Activated naive CD4-positive, alpha-beta T cell treated with Interleukin-2 at 50 U/mL for 16 hours (primary cell): ENCODE data around the gene CIC.

Experiments used
- DNase-seq: peaks from one replicate; pipeline ENCODE4 v3.0.0-alpha.2; 2020

CIC gene

DNA sequence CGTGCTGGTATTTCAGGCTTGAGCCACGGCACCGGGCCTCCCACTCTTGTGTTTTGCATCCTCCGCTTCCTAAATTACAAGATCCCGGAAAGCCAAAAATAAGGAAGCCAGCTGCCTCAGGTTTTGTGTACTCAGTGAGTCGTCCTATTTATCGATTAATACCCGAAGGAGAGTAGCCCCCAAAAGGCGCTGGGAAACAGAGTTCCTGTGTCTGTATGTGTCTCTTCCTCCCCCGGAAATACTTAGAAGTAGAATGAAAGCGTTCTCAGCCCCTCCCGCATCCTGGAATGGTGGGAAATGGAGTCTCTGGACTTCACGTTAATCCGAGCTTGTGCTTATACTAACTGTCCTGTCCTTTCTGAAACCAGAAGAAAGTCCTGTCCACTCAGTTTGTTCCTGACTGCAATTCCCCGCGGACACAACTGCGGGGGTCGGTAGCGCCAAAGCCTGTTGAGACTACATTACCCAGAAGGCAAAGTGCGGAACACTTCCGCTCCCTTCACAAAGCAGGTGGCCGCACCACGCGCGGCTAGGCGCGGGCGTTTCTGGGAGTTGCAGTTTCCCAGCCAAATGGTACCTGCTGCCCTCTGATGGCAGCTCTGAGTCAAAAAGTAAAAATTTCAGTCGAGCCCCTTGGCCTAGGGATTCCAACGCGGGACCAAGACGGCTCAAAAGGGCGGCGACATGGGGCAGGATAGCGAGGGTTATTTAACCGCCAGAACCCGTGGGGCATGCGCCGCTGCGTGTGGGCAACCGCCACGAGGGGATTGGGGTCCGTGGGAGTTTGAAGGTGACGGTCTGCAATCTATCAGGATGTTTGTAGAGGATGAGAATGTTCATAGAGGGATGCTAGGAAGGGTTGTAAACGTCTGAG is 24.5 kb upstream of the CIC start:
- peak; percentile 94 for DNase-seq

GRCh38 chr19:42245231-42245630 is 23.8 kb upstream of the CIC start:
- DNase-seq = no peak

DNA sequence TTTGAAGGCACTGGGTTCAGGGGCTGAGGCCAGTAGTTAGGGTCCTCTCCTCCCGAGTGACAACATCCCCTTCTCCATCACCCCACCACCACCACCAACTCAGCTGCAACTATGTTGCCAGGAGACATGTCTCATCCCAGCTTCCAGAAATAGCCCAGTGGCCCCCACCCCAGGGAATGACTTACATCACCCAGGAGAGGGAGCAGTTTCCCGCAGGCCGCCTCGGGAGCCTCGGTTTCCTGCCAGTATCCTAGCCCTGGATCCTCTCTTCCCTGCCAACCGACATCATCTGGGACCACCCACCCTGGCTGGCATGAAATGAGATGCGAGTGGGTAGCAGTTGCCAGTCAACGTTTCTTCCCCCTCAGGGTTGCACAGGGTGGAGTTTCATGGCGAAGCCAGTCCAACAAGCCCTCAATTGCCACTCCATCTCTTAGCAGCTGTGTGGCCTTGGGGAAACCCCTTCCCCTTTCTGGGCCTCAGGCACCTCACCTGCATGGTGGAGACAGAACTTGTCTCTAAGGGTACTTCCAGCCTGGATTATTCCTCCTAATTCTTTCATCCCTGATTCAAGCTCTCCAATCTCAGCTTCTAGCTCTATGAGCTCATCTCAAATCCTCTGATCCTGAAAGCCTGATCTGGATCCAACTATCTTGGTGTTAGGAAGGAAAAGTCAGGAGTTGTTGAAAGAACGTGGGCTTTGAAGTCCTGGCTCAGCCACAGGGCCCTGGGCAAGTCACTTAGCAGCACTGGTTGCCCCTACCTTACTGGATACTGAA is 22.7 kb upstream of the CIC start:
- DNase-seq = no peak

DNA sequence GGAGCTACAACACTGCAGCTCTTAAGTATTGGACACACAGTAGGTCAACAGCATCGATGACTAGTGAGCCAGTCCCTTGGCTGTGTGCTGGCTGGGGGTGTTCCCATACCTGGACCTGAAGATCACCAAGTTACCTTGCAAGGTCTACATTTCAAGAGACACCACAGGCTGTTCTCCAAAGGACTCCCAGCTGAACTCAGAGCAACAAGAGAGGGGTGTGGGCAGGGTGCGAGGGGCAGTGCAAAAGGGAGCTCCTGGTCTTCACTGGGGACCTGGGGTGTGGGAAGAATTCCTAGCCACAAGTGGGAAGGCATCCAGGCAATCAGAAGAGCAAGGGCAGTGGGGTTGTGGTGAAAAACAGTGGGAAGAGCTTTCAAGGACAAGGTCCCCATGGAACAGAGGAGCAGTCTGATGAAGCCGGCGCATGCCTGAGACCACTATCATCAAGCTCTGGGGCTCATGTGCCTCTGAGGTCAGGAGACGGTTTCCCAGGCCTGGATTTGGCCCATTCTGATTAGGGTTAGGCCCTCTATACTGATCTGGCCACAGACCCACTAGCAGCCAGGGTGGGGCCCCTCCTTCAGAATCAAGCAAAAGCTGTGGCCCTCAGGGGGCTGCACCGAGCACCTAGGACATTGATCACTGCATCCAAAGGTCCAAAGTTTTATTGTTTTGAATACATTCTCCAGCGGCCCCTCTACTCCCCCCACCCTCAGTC is 22.0 kb upstream of the CIC start:
- DNase-seq = no peak

DNA sequence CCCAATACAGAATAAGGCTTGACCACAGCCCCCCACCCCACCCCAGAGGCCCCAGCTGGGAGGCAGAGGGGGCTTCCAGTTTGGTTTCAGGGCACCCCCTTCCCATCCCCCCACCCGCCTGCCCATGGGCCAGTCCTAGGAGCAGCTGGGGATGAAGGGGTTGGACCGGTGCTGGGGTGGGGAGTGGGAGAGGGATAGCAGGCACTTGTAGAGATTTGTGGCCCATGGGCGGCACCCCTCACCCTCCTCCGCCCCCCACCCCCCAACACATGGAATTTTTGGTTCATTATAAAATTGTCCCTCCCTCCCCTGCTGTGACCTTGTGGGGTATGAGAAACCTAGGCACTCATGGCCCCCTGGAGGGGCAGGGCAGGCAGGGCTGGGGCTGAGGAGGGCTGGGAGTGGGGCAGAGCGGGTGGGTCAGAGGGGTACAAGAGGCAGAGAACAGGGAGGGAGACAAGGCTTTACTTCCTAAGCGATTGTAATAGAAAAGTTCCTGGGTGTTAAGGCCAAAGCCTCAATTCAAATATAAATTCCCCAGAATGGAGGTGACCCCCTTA is 21.3 kb upstream of the CIC start:
- DNase-seq = no peak

DNA sequence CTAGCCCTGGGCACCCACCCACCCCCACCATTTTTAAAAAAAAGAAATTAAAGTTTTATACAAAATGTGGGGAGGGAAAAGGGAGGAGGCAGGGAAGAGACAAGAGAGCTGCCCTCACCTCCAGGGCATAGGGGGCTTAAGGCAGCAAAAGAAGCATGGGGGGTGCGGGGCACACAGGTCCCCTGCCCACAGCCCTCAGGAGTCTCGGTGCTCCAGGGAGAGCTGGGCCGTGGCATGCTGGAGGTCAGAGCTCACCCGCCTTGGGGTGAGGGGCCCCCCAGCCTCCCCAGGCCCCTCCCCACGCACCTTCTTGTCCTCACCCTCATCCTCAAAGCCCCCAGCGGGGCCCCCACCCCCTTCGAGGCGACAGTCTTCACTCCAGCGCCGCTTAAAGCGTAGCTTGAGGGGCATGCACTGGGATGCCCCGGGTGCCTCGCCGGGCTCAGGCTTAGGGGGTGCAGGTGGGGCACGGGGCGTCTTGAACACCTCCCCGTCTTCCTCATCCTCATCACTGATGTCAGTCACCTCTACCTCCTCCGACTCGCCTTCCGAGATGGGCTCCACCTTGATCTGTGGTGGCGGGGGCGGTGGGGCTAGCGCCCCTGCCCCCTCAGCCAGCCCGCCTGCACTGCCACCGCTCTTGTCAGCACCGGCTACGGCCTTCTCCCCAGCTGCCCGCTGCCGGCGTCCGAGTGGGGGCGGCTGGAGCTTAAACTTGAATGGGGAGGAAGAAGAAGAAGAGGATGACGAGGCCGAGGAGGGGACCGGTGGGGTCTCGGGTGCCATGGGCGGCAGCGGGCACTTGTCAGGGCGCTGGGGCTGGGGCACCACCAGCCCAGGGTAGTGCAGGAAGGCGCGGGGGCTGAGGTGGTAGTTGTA is 20.5 kb upstream of the CIC start:
- no peak for DNase-seq

DNA sequence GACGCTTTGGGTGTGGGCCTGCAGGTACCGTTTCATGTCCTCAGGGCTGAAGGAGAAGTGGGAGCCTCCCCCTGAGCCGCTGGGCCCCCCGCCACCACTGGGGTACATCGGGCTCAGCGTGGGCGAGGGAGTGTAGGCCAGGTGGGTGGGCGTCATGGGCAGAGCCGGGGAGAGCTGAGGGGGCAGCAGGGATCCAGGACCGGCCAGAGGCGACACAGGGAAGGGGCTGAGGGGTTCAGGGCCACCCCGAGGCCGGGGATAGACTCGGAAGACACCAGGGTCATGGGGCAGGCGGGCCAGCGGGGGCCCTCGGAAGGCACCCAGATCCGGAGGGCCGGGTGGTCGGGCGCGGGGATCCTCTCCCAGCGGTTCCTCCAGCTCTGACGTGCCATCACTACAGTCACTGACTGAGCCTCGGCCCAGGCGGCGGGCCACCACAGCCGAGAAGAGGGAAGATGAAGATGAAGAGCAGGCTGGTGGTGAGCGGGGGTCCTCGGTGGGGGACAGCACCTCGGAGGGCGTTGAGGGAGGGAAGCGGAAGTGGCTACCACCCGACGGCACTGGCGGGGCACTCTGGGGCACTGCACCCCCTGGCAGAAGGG is 19.8 kb upstream of the CIC start:
- DNase-seq = no peak

DNA sequence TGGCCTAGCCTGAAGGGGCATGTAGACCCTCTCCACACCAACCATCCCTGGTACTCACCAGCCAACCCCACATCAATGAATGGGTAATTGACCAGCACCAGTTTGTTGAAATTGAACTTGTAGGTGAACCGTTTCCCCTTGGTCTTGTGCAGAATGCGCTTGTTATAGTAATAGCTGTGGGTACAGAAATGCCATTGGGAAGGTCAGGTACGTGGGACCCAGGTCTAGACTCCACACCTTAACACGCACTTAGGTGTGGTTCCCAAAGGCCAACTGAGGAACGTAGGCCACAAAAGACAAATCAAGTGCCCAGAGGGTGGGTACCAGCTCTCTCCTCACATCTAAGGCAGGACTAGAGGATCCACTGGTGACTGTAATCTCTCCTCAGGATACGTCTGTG is 19.3 kb upstream of the CIC start:
- no peak for DNase-seq

DNA sequence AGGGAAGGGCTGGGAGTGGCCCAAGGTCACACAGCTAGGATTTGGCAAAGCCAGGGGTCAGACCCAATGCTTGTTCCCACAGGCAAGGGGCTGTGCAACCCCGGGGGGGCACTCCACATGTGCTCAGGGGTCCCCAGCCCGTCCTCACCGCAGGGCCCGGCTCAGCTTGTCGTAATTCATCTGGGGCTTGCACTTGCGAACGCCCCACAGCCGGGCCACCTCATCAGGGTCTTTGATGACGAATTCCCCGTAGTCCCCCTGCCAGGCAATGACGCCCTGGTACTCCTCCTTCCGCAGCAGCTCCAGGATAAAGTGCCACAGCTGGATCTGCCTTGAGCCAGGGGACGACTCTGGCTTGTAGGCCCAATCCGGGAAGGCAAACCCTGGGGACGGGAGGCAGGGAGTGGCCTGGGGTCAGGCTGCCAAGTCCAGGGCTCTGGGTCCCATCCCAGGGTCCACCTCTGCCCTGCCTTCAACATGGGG is 18.8 kb upstream of the CIC start:
- DNase-seq = no peak

GRCh38 chr19:42250666-42251531 is 18.2 kb upstream of the CIC start:
- DNase-seq = no peak

DNA sequence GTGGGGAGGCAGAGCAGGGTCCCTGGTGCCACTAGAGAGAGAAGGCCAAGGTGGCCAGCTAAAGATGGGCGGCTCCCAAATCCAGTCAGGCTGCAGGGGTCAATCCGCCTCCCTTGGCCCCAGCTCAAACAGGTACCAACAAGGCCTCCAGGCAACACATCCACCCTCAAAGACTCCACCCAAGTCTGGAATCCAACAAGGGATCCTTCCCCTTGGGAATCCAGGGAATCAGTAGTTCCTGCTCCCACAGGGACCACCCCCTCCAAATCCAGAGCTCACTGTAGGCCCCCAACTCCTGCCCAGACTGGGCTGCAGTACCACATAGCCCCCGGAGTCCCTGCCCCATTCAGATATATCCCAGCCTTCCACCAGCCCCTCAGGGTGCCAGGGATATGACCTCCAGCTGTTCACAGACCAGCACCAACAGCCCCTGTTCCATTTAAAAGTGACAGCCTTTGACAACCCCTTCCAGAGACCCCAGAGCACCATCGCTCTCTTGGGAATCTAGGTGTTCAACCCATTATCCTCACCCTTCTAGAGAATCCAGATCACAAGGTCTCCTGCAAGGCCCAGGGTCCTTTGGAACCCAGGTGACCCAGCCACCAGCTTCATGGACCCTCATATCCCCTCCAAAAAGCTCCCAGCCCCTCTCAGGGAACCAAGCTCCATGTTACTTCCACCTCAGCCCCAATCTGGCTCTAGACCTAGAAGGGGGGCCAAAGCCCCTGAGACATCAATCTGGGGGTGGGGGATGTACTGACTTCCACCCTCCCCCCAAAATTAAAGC is 17.3 kb upstream of the CIC start:
- no peak for DNase-seq

- DNase-seq = no peak
Observed at GRCh38 chr19:42252365-42253244, 16.4 kb upstream of the CIC start.

DNA sequence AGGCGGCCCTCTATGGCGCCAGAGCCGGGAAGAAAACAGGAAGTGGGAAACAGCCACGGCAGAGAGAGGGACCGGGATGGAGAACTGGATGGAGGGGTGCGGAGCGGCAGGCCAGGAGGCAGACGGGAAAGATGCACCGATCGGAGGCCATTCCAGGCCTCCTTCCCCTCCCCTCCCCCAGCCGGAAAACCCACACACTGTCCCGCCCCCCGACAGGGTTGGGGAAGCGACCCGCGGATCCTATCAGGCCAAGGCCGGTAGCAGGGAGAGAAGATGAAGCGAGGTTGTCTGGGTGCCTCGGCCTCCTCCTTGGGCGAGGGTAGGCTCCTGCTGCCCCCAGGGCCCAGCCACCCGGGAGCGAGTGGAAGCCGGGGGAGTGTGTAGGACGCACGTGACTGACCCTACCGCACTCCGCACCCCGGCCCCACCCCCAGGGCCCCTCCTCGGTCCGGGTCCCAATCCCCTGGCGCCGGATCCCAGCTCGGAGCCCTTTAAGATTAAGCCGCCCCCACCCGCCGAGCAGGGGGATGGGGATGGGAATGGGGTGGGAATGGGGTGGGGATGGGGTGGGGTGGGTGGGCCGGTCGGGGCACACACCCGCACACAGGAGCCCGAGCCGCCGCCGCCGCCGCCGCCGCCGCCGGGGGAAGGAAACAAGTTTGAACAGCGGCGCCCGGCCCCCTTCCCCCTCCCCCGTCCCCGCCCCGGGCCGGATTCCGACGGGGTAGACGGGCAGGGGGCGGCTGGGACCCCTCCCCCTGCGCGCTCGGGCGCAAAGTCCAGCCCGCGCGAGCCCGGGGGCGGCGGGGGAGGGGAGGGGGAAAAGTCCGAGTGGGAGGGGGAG is 15.6 kb upstream of the CIC start:
- DNase-seq = peak; percentile 64

DNA sequence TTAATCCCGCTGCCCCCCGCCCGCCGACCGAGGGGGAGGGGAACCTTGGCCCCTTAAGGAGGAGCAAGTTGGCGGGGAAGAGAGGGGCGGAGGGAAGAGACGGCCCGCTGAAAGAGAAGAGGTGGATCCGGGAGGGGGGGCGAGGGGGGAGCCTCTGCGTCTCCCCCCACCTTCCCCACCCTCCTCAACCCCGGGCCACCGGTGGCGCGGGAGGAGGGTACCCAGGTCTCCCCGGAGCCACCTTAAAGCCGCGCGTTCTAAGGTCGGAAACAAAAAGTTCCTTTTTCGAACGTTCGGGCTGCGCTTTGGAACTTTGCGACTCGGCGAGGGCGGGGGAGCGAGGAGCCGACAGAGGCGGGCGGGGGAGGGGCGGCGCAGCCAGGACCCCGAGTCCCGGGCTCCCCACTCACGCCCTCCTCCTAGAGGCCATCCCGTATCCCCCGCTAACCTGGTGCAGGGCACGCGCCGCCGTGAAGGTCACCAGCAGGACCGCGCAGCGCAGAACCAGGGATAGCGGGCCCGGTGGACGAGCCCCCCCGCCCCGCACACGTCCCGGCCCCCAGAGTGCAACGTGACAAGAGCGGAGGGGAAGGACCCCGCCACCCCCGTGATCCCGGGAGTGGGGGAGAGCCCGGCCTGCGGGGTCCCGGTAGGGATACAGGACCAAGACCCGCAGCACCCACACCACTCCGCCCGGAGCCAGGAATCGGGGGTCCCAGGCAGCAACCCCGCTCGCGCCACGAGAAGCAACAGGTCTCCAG is 14.8 kb upstream of the CIC start:
- DNase-seq = peak; percentile 82

- DNase-seq = peak; percentile 93
Observed at GRCh38 chr19:42254850-42255765, 13.9 kb upstream of the CIC start, which contains the start of gene ERF. TSS of gene ERF (minus strand) at chr19:42255128. CDS start at chr19:42254999, 129 bp downstream.
